GM19468 (cell line): Measurements from ENCODE around the gene HSPH1.
"Not testable (repeated sequence)": the region's sequence is repeated elsewhere in the genome, so short reads cannot be mapped to it uniquely, and the experiment has no call there.

Experiments used
- ATAC-seq: cut with Tn5 transposase; IDR thresholded peaks from one replicate; pipeline ENCODE4 v1.9.1; 2021; ENCODE audit warnings: mild to moderate bottlenecking, moderate library complexity, moderate number of reproducible peaks; ENCODE audit not compliant: unreplicated experiment; ENCODE audit errors: extremely low read depth

The HSPH1 gene

GRCh38 chr13:31179241-31179640, 17.5 kb upstream of the HSPH1 start:
- no peak for ATAC-seq

DNA sequence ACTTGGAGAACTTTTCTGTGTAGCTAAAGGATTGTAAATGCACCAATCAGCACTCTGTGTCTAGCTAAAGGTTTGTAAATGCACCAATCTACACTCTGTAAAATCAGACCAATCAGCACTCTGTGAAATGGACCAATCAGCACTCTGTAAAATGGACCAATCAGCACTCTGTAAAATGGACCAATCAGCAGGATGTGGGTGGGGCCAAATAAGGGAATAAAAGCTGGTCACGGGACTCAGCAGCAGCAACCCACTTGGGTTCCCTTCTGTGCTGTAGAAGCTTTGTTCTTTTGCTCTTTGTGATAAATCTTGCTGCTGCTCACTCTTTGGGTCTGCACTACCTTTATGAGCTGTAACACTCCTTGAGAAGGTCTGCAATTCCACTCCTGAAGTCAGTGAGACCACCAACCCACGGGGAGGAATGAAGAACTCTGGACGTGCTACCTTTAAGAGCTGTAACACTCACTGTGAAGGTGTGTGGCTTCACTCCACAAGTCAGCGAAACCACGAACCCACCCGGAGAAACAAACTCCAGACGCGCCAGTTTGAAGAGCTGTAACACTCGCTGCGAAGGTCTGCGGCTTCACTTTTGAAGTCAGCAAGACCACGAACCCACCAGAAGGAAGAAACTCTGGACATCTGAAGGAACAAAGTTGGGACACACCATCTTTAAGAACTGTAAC, 16.2 kb upstream of the HSPH1 start:
- not testable (repeated sequence) for ATAC-seq

DNA sequence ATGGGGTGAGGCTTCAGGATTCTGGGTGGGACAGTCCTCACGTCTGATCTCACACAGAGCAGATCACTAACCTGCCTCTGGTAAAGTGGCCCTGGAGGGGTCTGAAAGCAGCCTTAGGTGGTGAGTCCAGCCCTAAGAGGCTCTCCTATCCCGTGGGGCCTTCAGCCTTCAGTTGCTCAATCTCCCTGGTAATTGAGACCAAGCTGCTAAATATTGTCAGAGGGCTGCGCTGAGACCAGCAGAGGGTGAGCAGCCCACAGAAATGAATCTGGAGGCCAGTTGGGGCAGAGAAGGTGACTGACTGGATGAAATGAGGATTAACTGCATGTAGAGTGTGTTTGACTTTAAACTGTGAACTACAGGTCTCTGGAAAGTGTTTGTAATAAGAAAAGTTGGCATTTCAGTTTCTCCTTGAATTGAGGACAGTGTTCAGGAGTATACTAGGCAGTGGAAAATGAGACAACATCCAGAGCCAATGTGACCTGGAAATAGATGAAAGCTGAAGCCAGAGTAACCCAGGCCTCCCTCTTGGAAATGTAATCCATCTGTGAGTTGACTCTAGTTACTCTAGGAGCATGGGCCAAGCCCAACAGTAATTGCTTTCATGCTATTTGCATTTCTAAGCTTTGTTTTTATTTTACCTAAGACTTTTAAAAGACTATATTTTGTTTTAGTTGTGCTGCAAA, 14.3 kb upstream of the HSPH1 start:
- ATAC-seq: no peak

DNA sequence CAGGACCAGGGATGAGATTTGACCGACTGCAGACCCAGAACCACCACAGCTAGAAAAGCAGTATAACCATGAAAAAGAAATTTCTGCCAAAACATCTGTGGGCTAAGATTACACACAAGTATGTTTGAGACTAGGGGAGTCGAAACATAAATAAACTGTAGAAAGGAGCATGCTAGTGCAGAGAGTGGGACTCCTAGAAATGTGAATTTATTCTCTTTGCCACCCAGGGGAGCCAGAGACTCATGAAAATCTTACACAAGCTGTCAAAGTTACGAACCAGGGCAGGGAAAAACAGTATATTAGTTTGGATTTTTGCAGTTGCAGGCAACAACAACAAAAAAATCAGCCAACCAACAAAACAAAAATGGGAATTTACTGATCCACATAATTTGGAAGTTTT, 12.3 kb upstream of the HSPH1 start:
- no peak for ATAC-seq

DNA sequence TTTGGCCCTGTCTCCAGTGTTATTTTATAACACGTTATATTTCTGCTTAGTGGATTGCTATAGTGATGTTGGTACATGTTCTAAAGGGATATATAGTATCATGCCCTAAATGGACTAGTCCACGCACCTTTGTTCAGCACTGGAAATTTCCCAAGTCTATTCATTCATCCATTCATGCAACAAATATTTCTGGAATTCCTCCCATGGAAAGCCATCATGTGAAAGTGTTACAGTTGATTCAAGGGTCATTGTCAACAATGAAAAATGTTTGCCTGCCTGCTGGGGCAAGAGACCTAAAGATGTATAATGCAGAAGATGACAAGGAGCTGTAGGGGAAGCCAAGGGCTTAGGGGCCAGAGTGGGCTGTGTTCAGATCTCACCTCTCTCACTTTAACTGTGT, 10.8 kb upstream of the HSPH1 start:
- ATAC-seq: no peak

- ATAC-seq: no peak
These were observed 10.3 kb upstream of the HSPH1 start for GRCh38 chr13:31172001-31172400.

DNA sequence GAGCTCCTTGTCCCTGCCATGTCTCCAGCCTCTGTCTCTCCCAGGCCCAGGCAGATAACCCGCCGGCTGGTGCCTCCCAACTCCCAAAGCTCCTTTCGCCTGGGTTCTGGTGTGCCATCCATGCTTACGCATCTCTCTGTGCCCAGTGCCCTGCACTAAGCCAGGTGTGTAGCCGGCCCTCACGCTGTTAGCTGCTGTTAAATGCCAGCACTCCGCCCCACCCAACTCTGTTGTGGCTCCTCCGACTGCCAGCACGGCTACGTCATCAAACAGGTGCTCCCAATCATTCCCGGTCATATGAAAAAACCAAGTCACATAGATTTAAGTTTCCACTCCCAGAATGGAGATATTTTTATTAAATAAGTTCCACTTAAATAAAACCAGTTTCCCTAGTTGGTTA, 7.0 kb upstream of the HSPH1 start:
- no peak for ATAC-seq

- ATAC-seq: peak; percentile 27
These were observed 6.5 kb upstream of the HSPH1 start for GRCh38 chr13:31168166-31168565.

DNA sequence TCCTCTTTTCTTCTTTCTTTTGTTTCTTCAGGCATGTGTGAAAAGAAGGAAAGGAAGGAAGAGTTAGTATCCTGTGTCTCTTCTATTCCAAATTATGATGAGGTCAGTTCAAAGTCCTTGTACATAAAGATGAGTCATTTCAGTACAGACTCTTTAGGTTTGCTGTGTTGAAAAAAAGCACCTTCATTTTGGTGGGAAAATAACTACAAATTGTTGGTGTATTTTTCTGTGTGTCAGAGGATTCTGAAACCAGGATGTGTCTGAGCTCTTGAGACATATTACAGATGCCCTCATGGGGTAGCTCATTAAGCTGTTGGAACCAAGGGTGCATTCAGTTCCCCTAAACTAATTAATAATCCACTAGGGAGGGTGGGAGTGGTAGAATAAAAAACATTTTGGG, 5.8 kb upstream of the HSPH1 start:
- no peak for ATAC-seq

DNA sequence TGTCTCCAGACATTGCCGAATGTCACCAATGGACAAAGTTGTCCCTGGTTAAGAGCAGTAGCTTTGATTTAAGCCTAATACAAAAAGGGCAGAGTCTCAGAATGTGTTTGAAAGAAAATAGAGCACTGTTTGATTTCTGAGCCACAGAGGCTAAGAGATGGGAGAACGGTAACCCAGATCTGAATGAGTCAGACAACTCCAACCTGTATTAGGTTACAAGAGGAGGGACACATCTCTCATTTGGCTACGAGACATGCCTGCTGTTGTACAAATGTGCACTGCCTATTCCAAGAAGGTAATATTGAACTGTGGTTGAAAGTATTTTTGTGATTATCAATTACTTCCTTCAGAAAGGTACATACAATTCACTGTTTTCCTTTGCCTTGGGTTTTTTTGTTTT, 4.9 kb upstream of the HSPH1 start:
- ATAC-seq: no peak

- ATAC-seq: peak; percentile 71
These were observed 676 bp upstream of the HSPH1 start for GRCh38 chr13:31162151-31163008.

GRCh38 chr13:31160857-31161556, 697 bp downstream of the HSPH1 start:
- ATAC-seq: peak; percentile 17

- ATAC-seq: no peak
These were observed 2.4 kb downstream of the HSPH1 start for GRCh38 chr13:31159306-31159705.

- ATAC-seq: no peak
These were observed 6.8 kb downstream of the HSPH1 start for GRCh38 chr13:31154939-31155338.

GRCh38 chr13:31151837-31152236, 9.9 kb downstream of the HSPH1 start:
- no peak for ATAC-seq

GRCh38 chr13:31150315-31150985, 11.3 kb downstream of the HSPH1 start:
- no peak for ATAC-seq

DNA sequence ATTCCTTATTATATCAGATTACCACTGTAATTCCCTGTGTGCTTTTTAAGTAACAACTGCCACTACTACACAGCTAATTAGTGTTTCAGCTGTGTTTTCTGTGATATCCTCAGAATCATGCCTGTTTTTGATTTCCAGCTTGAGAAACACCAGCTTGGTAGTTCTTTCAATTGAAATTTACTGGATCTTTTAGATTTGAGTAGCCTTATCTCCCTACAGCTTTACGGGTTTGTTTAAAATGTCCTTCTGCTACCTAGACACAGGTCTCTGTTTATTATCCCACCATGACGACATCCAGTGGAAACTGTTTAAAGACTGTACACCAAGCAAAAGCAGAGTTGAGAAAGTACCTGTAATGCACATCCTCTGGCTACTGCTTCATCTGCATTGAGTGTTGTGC, 12.1 kb downstream of the HSPH1 start:
- ATAC-seq: no peak

DNA sequence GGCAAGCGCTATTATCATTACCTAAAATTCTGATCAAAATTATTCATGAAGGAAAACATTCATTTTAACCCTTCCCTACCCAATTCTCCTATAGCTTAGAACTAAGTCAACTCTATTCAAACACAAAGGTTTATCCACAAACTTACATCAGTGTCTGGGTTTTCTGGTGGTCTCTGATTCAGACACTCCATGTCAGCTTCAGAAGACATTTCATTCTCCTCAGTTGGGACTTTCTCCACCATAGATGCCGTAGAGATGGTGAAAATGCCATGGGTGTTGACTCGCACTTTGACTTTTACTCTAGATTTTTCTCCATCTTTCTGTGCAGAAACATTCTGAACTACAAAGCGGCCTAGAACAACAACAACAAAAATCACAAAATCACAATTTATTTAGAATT, 16.3 kb downstream of the HSPH1 start:
- ATAC-seq: no peak

DNA sequence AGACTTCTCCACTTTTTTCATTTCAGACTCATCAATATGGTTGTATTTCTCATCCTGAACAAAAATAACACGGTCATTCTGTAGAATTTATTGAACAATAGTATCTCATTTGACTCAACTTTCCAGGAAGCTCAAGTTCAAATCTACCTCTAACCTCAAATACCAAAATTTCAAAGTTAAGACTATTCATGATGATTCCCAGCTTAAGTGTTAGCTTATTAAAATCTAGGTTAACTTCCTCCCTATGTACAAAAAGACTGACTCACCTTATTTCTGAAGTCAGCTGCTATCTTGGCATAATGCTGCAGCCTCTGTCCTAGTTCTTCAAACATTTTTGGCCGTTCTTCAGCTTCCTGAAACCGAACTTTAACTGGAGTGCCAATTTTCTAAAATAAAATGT, 23.2 kb downstream of the HSPH1 start:
- no peak for ATAC-seq

GRCh38 chr13:31136724-31137123, 25.0 kb downstream of the HSPH1 start:
- no peak for ATAC-seq
